Right lung (tissue), 5 donors: Measurements from ENCODE around the gene NOL12. TPM values are rescaled to one million over a fixed set of nuclear protein-coding genes. Genes with fewer than 3 reads are reported as not detected.
A peak's percentile ranks its signal among the peaks of the same experiment; 100 is the strongest.

Experiments used
- DNase-seq, 2 donors: peaks; one replicate each; pipeline ENCODE4 v3.0.0-alpha.2; 2013
- polyA plus RNA-seq, 5 donors: library from polyadenylated mRNA; unstranded; fragments of 120-200 nt; gene quantifications; one replicate each; pipeline versions ENCODE4 v1.2.1 to v1.2.3, GENCODE V29; 2013; ENCODE audit warnings: inconsistent platforms in 1 of 5, low replicate concordance in 1 of 5; ENCODE audit not compliant: insufficient read length in 5 of 5, insufficient read depth in 1 of 5

NOL12 gene
- polyA plus RNA-seq, 5 donors: 17.1 to 28.2 (median 18.8) TPM

DNA sequence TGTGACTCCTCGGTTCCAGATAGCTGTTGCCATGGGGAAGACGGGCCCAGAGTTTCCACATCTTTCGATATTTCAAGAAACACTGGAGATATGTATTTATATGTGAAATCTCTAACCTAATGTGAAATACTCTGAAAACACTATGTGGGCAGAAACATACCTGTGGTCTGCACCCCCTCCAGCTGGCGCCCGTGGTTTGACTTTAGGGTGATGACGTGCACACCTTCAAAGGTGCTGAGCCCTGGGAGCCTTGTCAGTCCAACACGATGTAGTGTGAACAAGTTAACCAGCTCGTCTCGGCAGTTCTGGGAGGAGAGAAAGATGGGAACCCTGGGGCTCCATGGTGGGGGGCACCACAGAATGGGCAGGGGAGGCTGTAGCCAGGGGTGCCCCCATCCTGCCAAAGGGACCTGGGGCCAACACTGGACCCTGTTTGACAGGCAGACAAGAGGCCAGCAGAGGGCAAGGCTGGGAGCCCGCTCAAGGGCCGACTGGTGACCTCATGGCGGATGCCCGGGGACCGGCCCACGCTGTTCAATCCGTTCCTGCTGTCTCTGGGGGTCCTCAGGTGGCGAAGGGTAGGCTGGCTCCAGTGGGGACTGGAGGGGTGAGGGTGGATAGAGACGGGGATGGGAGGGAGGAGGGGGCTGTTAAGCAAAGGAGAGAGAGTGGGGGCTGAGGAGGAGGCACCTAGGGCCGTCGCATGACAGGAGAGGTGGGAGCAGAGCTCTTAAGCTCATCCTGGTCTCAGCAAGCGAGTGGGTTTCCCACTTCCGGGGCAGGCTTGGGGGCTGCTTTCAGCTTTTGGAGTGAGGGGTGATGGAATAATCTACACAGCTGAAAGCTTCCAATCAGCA, 54.5 kb downstream of the NOL12 start:
- DNase-seq: no peak

DNA sequence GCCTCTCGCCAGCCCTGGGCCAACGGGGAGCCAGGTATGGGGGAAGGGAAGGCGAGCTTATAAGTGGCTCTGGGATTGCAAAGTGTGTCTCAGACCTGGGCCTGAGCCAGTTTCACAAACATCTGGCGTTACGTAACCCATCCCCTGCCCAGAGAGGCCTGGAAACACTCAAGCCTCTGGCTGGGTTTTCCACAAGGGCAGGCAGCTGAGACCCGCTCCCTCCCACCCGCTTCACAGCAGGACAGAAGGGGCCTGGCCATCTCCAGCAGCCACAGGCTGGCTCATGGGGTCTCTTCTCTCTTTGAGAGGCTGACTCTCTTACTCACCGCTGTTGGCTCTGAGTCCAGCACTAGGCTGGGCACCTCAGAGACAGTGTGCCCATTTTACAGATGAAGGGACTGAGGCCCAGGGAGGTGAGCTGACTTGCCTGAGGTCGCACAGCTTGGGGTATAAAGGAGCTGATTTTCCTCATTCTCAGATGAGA, 55.2 kb downstream of the NOL12 start:
- peak; percentile 95 to 96 for DNase-seq

DNA sequence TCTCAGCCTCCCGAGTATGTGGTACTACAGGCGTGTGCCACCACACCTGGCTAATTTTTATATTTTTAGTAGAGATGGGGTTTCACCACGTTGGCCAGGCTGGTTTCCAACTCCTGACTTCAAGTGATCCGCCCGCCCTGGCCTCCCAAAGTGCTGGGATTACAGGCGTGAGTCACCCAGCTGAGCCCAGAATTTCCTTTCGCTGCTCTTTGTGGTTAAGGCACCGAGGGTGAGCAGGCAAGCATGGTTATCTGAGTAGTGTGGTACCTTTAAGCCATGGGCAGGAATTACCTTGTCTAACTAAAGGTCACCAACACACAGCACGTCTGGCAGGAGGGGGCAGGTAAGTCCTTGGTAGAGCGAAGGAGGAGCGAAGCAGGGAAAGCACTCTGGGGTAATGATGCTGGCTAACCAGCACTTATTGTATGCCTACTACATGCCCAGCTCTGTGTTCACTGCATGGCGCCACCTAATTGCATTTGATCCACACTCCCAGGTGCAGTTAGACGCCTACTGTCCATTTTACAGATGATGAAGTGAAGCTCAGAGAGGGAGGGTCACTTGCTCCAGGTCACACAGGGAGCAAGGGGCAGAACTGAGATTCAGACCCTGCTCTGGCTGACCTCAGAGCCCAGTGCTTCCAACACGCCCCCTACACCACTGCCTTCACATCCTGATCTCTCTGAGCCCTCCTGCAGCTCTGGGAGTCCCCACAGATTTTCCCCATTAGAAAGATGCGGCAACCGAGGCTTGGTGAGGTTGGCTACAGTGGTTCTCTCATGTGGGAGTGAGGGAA, 56.4 kb downstream of the NOL12 start:
- no peak for DNase-seq

Other genes starting within 250 kb of the NOL12 start
- 10 to 100 TPM; 13.5 to 25.9 (median 20.4) TPM for gene MFNG, start 200.0 kb upstream of the NOL12 start, polyA plus RNA-seq
- gene CARD10, start 166.9 kb upstream of the NOL12 start, polyA plus RNA-seq: 10 to 100 TPM; 11.0 to 19.4 (median 15.6) TPM
- 10 to 100 TPM; 26.0 to 65.2 (median 40.4) TPM for gene CDC42EP1, start 125.9 kb upstream of the NOL12 start, polyA plus RNA-seq
- gene LGALS2, start 106.3 kb upstream of the NOL12 start, polyA plus RNA-seq: 1 to 10 TPM in 4 of 5 donors, under 1 TPM in 1; 0.85 to 1.9 (median 1.2) TPM
- 10 to 100 TPM; 43.5 to 62.6 (median 55.2) TPM for gene GGA1, start 77.5 kb upstream of the NOL12 start, polyA plus RNA-seq
- 10 to 100 TPM; 16.0 to 31.9 (median 23.0) TPM for gene SH3BP1, start 46.7 kb upstream of the NOL12 start, polyA plus RNA-seq
- 10 to 100 TPM; 10.1 to 15.5 (median 13.2) TPM for gene PDXP, start 27.6 kb upstream of the NOL12 start, polyA plus RNA-seq
- 100 to 1,000 TPM; 571 to 929 (median 646) TPM for gene LGALS1, start 10.7 kb upstream of the NOL12 start, polyA plus RNA-seq
- gene TRIOBP, start 10.7 kb downstream of the NOL12 start, polyA plus RNA-seq: 10 to 100 TPM; 51.7 to 86.8 (median 63.2) TPM
- gene GCAT, start 121.6 kb downstream of the NOL12 start, polyA plus RNA-seq: 10 to 100 TPM in 1 of 5 donors, 1 to 10 TPM in 4; 6.9 to 12.6 (median 8.0) TPM
- under 1 TPM in 1 of 5 donors, not detected in 4; 0.13 TPM for gene GALR3, start 137.0 kb downstream of the NOL12 start, polyA plus RNA-seq
- 10 to 100 TPM; 16.2 to 25.4 (median 19.6) TPM for gene ANKRD54, start 158.0 kb downstream of the NOL12 start, polyA plus RNA-seq
- 1,000 to 10,000 TPM in 4 of 5 donors, 100 to 1,000 TPM in 1; 979 to 1,210 (median 1,196) TPM for gene EIF3L, start 163.1 kb downstream of the NOL12 start, polyA plus RNA-seq
- 10 to 100 TPM; 15.3 to 25.1 (median 15.9) TPM for gene MICALL1, start 220.0 kb downstream of the NOL12 start, polyA plus RNA-seq